Measurements from ENCODE around the gene RPS8. TPM values are rescaled to one million over a fixed set of nuclear protein-coding genes. Genes with fewer than 3 reads are reported as not detected.
"Not testable (repeated sequence)": the region's sequence is repeated elsewhere in the genome, so short reads cannot be mapped to it uniquely, and the experiment has no call there.

Gene RPS8
- total RNA-seq, 5 donors from 2014 or later (not counting 1 experiment from before 2014, with no cell fraction given), result 2,713 to 2,895 (median 2,873) TPM

- Histone ChIP-seq H3K27me3 (replicated peaks in 1 of 2; ENCODE audit: control insufficient read depth in 2 of 2, extremely low read depth in 1 of 2, insufficient read depth in 2 of 2, low read length in 1 of 2) (no peaks in the 10 kb centered on the region), H3K36me3 (ENCODE audit: control insufficient read depth in 2 of 2, extremely low read depth in 1 of 2, insufficient read depth in 1 of 2, low read length in 1 of 2) (peaks cover 11 to 27% of the 10 kb centered on the region in 2 donors), H3K4me1 (ENCODE audit: control insufficient read depth in 1 of 2, extremely low read depth in 1 of 2, insufficient read depth in 2 of 2, low read length in 2 of 2) (peaks cover 60 to 91% of the 10 kb centered on the region in 2 experiments), H3K4me3 (ENCODE audit: control insufficient read depth in 1 of 2, extremely low read depth in 1 of 2, low read length in 1 of 2) (peak overlapping the region; percentile 6 to 25), H3K9me3 (no peaks in the 10 kb centered on the region), H3K27ac (ENCODE audit: low read length) (peak overlapping the region; percentile 98)
- WGBS (ENCODE audit: insufficient coverage), result 7% methylated on average over 3 of the region's 6 CpGs
- Mint-ChIP-seq H3K9me3 (no peaks in the 10 kb centered on the region), H3K27ac (peak overlapping the region; percentile 99), H3K27me3 (no peaks in the 10 kb centered on the region), H3K4me3 (peak overlapping the region; percentile 61 to 85 (median 63)), H3K36me3 (peaks cover 20% of the 10 kb centered on the region), H3K4me1 (peaks cover 74 to 86% (median 77%) of the 10 kb centered on the region in 3 donors)
- DNase-seq (peak; percentile 64 to 93 (median 87)), ATAC-seq (replicated peaks in 1 of 4) (peak; percentile 57 to 60 (median 58))
- CTCF ChIA-PET, result interaction anchor here (0.5 to 2.8 kb wide), 9 partner anchors 8 to 500 kb away, joined by 3 to 22 read pairs (median 5); partner anchors contain the start of gene PLK3 (in 1 of the 2)
- POLR2A ChIA-PET, result interaction anchor here (0.5 to 3.9 kb wide), 14 partner anchors 8 to 683 kb away, joined by 3 to 51 read pairs (median 6); partner anchors contain the start of genes PLK3 (in 2 of the 2), RNU5D-1 (in 1 of the 2) and RPS8 (in 1 of the 2)
Measured at GRCh38 chr1:44808938-44809917, 33.9 kb downstream of the RPS8 start.

GRCh38 chr1:44810101-44810761 lies 34.9 kb downstream of the RPS8 start:
- H3K4me1 Mint-ChIP-seq, result peaks cover 72 to 86% (median 78%) of the 10 kb centered on the region in 3 donors
- peak overlapping the region in 1 of 3 donors; percentile 85 for H3K4me3 Mint-ChIP-seq
- ATAC-seq (replicated peaks in 1 of 4), result no peak
- H3K36me3 Mint-ChIP-seq, result peaks cover 13% of the 10 kb centered on the region
- Histone ChIP-seq H3K27ac (ENCODE audit: low read length) (peak overlapping the region; percentile 98), H3K36me3 (ENCODE audit: control insufficient read depth in 2 of 2, extremely low read depth in 1 of 2, insufficient read depth in 1 of 2, low read length in 1 of 2) (peaks cover 5 to 17% of the 10 kb centered on the region in 2 donors), H3K4me1 (ENCODE audit: control insufficient read depth in 1 of 2, extremely low read depth in 1 of 2, insufficient read depth in 2 of 2, low read length in 2 of 2) (peaks cover 59 to 93% of the 10 kb centered on the region in 2 experiments), H3K9me3 (no peaks in the 10 kb centered on the region), H3K27me3 (replicated peaks in 1 of 2; ENCODE audit: control insufficient read depth in 2 of 2, extremely low read depth in 1 of 2, insufficient read depth in 2 of 2, low read length in 1 of 2) (no peaks in the 10 kb centered on the region), H3K4me3 (ENCODE audit: control insufficient read depth in 1 of 2, extremely low read depth in 1 of 2, low read length in 1 of 2) (peak overlapping the region in 1 of 2 donors; percentile 25)
- CTCF ChIA-PET, result interaction anchor here in 1 of 2 donors (0.9 to 2.8 kb wide), 5 partner anchors 7 to 81 kb away, joined by 3 to 22 read pairs (median 6); partner anchors contain the start of gene PLK3
- no peaks in the 10 kb centered on the region for H3K9me3 Mint-ChIP-seq
- DNase-seq, result peak in 6 of 35 experiments; percentile 22 to 49 (median 30)
- no peaks in the 10 kb centered on the region for H3K27me3 Mint-ChIP-seq
- POLR2A ChIA-PET, result interaction anchor here (0.6 to 3.9 kb wide), 11 partner anchors 8 to 682 kb away, joined by 3 to 51 read pairs (median 7); partner anchors contain the start of genes PLK3 (in 2 of the 2) and RNU5D-1 (in 1 of the 2)
- WGBS (ENCODE audit: insufficient coverage), result 29% methylated on average over 7 of the region's 12 CpGs
- peak overlapping the region; percentile 99 for H3K27ac Mint-ChIP-seq

GRCh38 chr1:44810762-44811105 lies 35.4 kb downstream of the RPS8 start:
- H3K36me3 ChIP-seq (ENCODE audit: control insufficient read depth in 2 of 2, extremely low read depth in 1 of 2, insufficient read depth in 1 of 2, low read length in 1 of 2), result peaks cover 4 to 12% of the 10 kb centered on the region in 2 donors
- ChIA-PET POLR2A (interaction anchor here in 1 of 2 donors (1.0 to 2.8 kb wide), 3 partner anchors 9 to 11 kb away, joined by 3 to 48 read pairs (median 7); partner anchors contain the start of gene PLK3), CTCF (interaction anchor here in 1 of 2 donors (2.8 kb wide), 1 partner anchor 8 kb away, joined by 22 read pairs; no protein-coding TSS in a partner anchor)
- not testable (repeated sequence) for H3K9me3 ChIP-seq; H3K27me3 Mint-ChIP-seq; H3K4me3 ChIP-seq (ENCODE audit: control insufficient read depth in 1 of 2, extremely low read depth in 1 of 2, low read length in 1 of 2); H3K27me3 ChIP-seq (replicated peaks in 1 of 2; ENCODE audit: control insufficient read depth in 2 of 2, extremely low read depth in 1 of 2, insufficient read depth in 2 of 2, low read length in 1 of 2); H3K36me3 Mint-ChIP-seq; H3K9me3 Mint-ChIP-seq; ATAC-seq (replicated peaks in 1 of 4)
- peaks cover 71 to 84% (median 76%) of the 10 kb centered on the region in 3 donors for H3K4me1 Mint-ChIP-seq
- H3K4me1 ChIP-seq (ENCODE audit: control insufficient read depth in 1 of 2, extremely low read depth in 1 of 2, insufficient read depth in 2 of 2, low read length in 2 of 2), result peaks cover 58 to 89% of the 10 kb centered on the region in 2 experiments
- H3K27ac Mint-ChIP-seq, result peak overlapping the region; percentile 99
- H3K27ac ChIP-seq (ENCODE audit: low read length), result peak overlapping the region; percentile 98
- 86% methylated on average over 4 of the region's 4 CpGs for WGBS (ENCODE audit: insufficient coverage)
- H3K4me3 Mint-ChIP-seq, result peak overlapping the region in 1 of 3 donors; percentile 85
- DNase-seq, result peak in 1 of 35 experiments; percentile 28

GRCh38 chr1:44811234-44811633 lies 35.9 kb downstream of the RPS8 start:
- H3K36me3 ChIP-seq (ENCODE audit: control insufficient read depth in 2 of 2, extremely low read depth in 1 of 2, insufficient read depth in 1 of 2, low read length in 1 of 2), result peaks cover under 1 to 10% of the 10 kb centered on the region in 2 donors
- H3K27ac ChIP-seq (ENCODE audit: low read length), result peak overlapping the region; percentile 98
- Mint-ChIP-seq H3K36me3 (peaks cover 9% of the 10 kb centered on the region), H3K9me3 (no peaks in the 10 kb centered on the region), H3K27me3 (no peaks in the 10 kb centered on the region), H3K4me3 (peak overlapping the region; percentile 29 to 85 (median 46)), H3K27ac (peak overlapping the region; percentile 99), H3K4me1 (peaks cover 71 to 82% (median 76%) of the 10 kb centered on the region in 3 donors)
- no peaks in the 10 kb centered on the region for H3K27me3 ChIP-seq (replicated peaks in 1 of 2; ENCODE audit: control insufficient read depth in 2 of 2, extremely low read depth in 1 of 2, insufficient read depth in 2 of 2, low read length in 1 of 2)
- H3K4me3 ChIP-seq (ENCODE audit: control insufficient read depth in 1 of 2, extremely low read depth in 1 of 2, low read length in 1 of 2), result no peak overlapping the region
- peaks cover 58 to 88% of the 10 kb centered on the region in 2 experiments for H3K4me1 ChIP-seq (ENCODE audit: control insufficient read depth in 1 of 2, extremely low read depth in 1 of 2, insufficient read depth in 2 of 2, low read length in 2 of 2)
- DNase-seq (no peak), ATAC-seq (replicated peaks in 1 of 4) (no peak)
- no peaks in the 10 kb centered on the region for H3K9me3 ChIP-seq
- CTCF ChIA-PET, result no interaction called here
- WGBS (ENCODE audit: insufficient coverage), result 80% methylated on average over 5 of the region's 8 CpGs
- POLR2A ChIA-PET, result interaction anchor here in 1 of 2 donors (1.0 to 1.4 kb wide), 2 partner anchors 9 to 11 kb away, joined by 3 to 7 read pairs; partner anchors contain the start of gene PLK3

- POLR2A ChIA-PET, result interaction anchor here (0.5 to 2.0 kb wide), 4 partner anchors 8 to 55 kb away, joined by 3 to 14 read pairs (median 4); partner anchors contain the start of gene PLK3 (in 2 of the 2)
- CTCF ChIA-PET, result interaction anchor here (0.5 to 1.3 kb wide), 2 partner anchors 13 to 16 kb away, joined by 5 to 6 read pairs; partner anchors contain the start of gene PLK3 (in 1 of the 2)
- H3K4me3 ChIP-seq (ENCODE audit: control insufficient read depth in 1 of 2, extremely low read depth in 1 of 2, low read length in 1 of 2), result peak overlapping the region; percentile 51 to 66
- DNase-seq (peak in 1 of 35 experiments; percentile 22), ATAC-seq (replicated peaks in 1 of 4) (no peak)
- peaks cover 44 to 70% of the 10 kb centered on the region in 2 experiments for H3K4me1 ChIP-seq (ENCODE audit: control insufficient read depth in 1 of 2, extremely low read depth in 1 of 2, insufficient read depth in 2 of 2, low read length in 2 of 2)
- no peaks in the 10 kb centered on the region for H3K36me3 ChIP-seq (ENCODE audit: control insufficient read depth in 2 of 2, extremely low read depth in 1 of 2, insufficient read depth in 1 of 2, low read length in 1 of 2)
- Mint-ChIP-seq H3K27ac (peak overlapping the region; percentile 52 to 99), H3K36me3 (peaks cover 3% of the 10 kb centered on the region), H3K27me3 (no peaks in the 10 kb centered on the region), H3K9me3 (no peaks in the 10 kb centered on the region), H3K4me1 (peaks cover 61 to 72% (median 66%) of the 10 kb centered on the region in 3 donors), H3K4me3 (peak overlapping the region in 2 of 3 donors; percentile 17 to 85)
- 85% methylated on average over 48 of the region's 48 CpGs for WGBS (ENCODE audit: insufficient coverage)
- peak overlapping the region; percentile 82 for H3K27ac ChIP-seq (ENCODE audit: low read length)
- H3K9me3 ChIP-seq, result no peaks in the 10 kb centered on the region
- H3K27me3 ChIP-seq (replicated peaks in 1 of 2; ENCODE audit: control insufficient read depth in 2 of 2, extremely low read depth in 1 of 2, insufficient read depth in 2 of 2, low read length in 1 of 2), result no peaks in the 10 kb centered on the region
Measured at GRCh38 chr1:44812822-44813543, 37.6 kb downstream of the RPS8 start.

Measured in T-cell (primary cell).